ENCODE data around the gene RBMXL3.
"Not testable (repeated sequence)": the region's sequence is repeated elsewhere in the genome, so short reads cannot be mapped to it uniquely, and the experiment has no call there.

Gene RBMXL3

GRCh38 chrX:115189110-115189509 lies at the start of gene RBMXL3:
RBMXL3 (plus strand) TSS chrX:115189410; CDS start chrX:115189442, 32 bp downstream.
- no peak for DNase-seq (ENCODE audit: low read depth, low spot score)

GRCh38 chrX:115142057-115142456 lies 47.2 kb upstream of the RBMXL3 start:
- DNase-seq (ENCODE audit: low read depth, low spot score) = no peak

- no peak for DNase-seq (ENCODE audit: low read depth, low spot score)
These were observed 42.0 kb upstream of the RBMXL3 start for GRCh38 chrX:115147220-115147619.

- DNase-seq (ENCODE audit: low read depth, low spot score) = no peak
These were observed 16.0 kb upstream of the RBMXL3 start for GRCh38 chrX:115173181-115173580.

GRCh38 chrX:115174548-115174947 lies 14.7 kb upstream of the RBMXL3 start:
- DNase-seq (ENCODE audit: low read depth, low spot score) = no peak

- DNase-seq (ENCODE audit: low read depth, low spot score) = no peak
These were observed 11.3 kb upstream of the RBMXL3 start for GRCh38 chrX:115177932-115178331.

GRCh38 chrX:115178473-115178872 lies 10.7 kb upstream of the RBMXL3 start:
- no peak for DNase-seq (ENCODE audit: low read depth, low spot score)

- no peak for DNase-seq (ENCODE audit: low read depth, low spot score)
These were observed 5.2 kb upstream of the RBMXL3 start for GRCh38 chrX:115183980-115184379.

- no peak for DNase-seq (ENCODE audit: low read depth, low spot score)
These were observed 731 bp downstream of the RBMXL3 start for GRCh38 chrX:115189646-115190635.

- no peak for DNase-seq (ENCODE audit: low read depth, low spot score)
These were observed 1.7 kb downstream of the RBMXL3 start for GRCh38 chrX:115190636-115191489.

- DNase-seq (ENCODE audit: low read depth, low spot score) = no peak
These were observed 2.5 kb downstream of the RBMXL3 start for GRCh38 chrX:115191490-115192243.

- no peak for DNase-seq (ENCODE audit: low read depth, low spot score)
These were observed 3.1 kb downstream of the RBMXL3 start for GRCh38 chrX:115192244-115192700.

GRCh38 chrX:115204040-115204439 lies 14.8 kb downstream of the RBMXL3 start:
- DNase-seq (ENCODE audit: low read depth, low spot score) = no peak

- DNase-seq (ENCODE audit: low read depth, low spot score) = not testable (repeated sequence)
These were observed 20.3 kb downstream of the RBMXL3 start for GRCh38 chrX:115209547-115209946.

- DNase-seq (ENCODE audit: low read depth, low spot score) = no peak
These were observed 24.9 kb downstream of the RBMXL3 start for GRCh38 chrX:115214151-115214550.

- DNase-seq (ENCODE audit: low read depth, low spot score) = no peak
These were observed 25.4 kb downstream of the RBMXL3 start for GRCh38 chrX:115214605-115215004.

- not testable (repeated sequence) for DNase-seq (ENCODE audit: low read depth, low spot score)
These were observed 28.1 kb downstream of the RBMXL3 start for GRCh38 chrX:115217346-115217745.

- no peak for DNase-seq (ENCODE audit: low read depth, low spot score)
These were observed 37.7 kb downstream of the RBMXL3 start for GRCh38 chrX:115226929-115227328.

GRCh38 chrX:115229337-115230003 lies 40.3 kb downstream of the RBMXL3 start:
- DNase-seq (ENCODE audit: low read depth, low spot score) = no peak

- no peak for DNase-seq (ENCODE audit: low read depth, low spot score)
These were observed 43.8 kb downstream of the RBMXL3 start for GRCh38 chrX:115232933-115233496.

Measured in brain pericyte (primary cell).